GM12801 (cell line): ENCODE data around the gene KRTAP6-2.

ENCODE experiments used
- TF ChIP-seq, protein P1 (sequence below): IDR thresholded peaks from one replicate; pipeline ENCODE4 v1.5.1; 2011; ENCODE audit warnings: control low read depth; ENCODE audit not compliant: insufficient read length; ENCODE audit errors: extremely low read depth

Gene KRTAP6-2

DNA sequence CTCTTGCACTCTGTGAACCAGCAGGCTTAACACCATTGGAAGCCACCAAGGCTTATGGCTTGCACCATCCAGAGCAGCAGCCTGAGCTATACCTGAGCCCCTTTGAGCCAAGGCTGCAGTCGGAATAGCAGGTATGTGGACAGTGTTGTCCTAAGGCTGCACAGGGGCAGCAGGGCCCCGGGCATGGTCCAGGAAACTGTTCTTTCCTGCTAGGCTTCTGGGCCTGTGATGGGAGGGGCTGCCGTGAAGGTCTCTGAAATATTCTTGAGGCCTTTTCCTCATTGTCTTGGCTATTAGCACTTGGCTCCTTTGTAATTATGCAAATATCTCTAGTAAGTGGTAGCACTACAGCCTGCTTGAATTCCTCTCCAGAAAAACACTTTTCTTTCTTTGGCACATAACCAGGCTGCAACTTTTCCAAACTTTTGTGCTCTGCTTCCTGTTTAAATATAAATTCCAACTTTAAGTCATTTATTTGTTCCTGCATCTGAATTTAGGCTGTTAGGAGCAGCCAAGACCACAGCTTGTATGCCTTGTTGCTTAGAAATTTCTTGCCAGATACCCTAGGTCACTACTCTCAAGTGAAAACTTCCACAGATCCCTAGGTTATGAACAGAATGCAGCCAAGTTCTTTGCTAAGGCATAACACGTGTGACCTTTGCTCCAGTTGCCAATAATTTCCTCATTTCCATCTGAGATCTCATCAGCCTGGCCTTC lies 26.9 kb upstream of the KRTAP6-2 start:
- TF ChIP-seq, protein P1, sequence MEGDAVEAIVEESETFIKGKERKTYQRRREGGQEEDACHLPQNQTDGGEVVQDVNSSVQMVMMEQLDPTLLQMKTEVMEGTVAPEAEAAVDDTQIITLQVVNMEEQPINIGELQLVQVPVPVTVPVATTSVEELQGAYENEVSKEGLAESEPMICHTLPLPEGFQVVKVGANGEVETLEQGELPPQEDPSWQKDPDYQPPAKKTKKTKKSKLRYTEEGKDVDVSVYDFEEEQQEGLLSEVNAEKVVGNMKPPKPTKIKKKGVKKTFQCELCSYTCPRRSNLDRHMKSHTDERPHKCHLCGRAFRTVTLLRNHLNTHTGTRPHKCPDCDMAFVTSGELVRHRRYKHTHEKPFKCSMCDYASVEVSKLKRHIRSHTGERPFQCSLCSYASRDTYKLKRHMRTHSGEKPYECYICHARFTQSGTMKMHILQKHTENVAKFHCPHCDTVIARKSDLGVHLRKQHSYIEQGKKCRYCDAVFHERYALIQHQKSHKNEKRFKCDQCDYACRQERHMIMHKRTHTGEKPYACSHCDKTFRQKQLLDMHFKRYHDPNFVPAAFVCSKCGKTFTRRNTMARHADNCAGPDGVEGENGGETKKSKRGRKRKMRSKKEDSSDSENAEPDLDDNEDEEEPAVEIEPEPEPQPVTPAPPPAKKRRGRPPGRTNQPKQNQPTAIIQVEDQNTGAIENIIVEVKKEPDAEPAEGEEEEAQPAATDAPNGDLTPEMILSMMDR = no peak

DNA sequence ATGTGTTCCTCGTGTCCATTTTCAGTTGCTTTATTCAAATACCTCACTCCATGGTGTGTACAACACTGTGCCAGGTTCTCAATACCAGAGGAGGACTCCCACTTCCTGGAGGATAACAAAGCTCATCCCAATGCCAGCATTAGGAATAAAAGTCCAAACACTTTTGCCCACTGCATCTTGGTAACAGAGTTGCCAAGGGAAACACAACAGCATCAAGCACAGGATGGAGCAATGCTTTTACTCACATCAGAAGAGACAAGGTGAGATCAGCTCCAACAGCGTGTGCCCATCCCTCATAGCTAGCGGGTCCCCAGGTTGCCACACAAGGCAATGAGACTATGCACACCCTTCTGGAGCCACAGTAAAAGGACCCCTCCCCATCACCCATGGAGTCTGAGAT lies 24.7 kb upstream of the KRTAP6-2 start:
- TF ChIP-seq, protein P1 = no peak

DNA sequence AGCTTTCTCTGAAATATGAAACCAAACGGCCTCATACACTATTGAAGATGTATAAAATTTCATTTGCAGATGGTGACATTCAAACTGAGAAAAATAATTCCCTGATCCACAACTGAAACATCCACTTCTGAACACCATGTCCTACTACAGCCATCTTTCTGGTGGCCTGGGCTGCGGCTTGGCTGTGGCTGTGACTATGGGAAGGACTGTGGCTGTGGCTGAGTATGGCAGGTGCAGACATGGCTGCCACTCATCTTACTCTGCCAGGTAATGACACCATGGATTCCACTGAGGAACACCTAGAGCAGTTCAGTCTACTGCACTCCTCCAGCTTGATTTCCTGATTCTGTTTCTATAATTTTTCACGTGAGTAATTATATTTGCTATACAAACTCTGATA lies 21.8 kb upstream of the KRTAP6-2 start, which contains the start of gene KRTAP20-4:
Gene KRTAP20-4 (plus strand): TSS at position 106 of the 400 bp plus-strand sequence.
- TF ChIP-seq, protein P1 = no peak

DNA sequence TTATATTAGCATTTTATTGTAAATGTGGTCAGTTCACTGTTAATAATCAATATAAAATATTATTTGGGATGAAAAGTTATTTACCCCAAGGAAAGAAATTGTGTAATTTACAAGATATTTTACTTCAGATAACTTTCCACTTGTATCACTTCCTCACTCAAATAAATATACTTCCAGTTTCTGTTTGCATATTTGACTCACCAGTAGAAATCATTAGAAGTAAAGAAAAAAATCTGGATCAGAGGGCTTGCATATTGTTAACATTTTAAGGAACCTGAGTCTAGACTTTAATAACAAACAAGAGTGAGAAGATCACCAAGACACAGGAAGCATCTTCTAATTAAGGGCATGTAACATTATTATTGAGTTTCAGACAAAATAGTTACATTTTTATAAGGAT lies 21.4 kb upstream of the KRTAP6-2 start:
- TF ChIP-seq, protein P1 = no peak

DNA sequence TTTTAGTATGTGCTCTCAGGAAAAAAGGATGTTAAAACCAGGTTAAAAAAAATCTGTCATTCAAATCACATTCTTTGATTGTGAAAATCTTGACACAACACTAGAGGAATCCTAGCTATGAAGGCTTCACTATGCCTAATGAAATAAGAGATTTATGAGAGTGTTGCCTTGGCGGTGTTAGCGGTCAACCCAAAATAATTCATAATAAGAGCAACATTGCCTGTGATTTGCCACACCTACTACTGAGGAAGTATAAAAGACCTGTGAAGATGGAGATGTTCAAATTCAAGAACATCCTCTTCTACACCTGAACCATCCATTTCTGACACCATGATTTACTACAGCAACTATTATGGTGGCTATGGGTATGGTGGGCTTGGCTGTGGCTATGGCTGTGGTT lies 17.4 kb upstream of the KRTAP6-2 start, which contains the start of gene KRTAP20-1:
Gene KRTAP20-1 (plus strand): TSS at position 301 of the 400 bp plus-strand sequence. CDS start 30 bp downstream, at position 331.
- TF ChIP-seq, protein P1 = no peak

DNA sequence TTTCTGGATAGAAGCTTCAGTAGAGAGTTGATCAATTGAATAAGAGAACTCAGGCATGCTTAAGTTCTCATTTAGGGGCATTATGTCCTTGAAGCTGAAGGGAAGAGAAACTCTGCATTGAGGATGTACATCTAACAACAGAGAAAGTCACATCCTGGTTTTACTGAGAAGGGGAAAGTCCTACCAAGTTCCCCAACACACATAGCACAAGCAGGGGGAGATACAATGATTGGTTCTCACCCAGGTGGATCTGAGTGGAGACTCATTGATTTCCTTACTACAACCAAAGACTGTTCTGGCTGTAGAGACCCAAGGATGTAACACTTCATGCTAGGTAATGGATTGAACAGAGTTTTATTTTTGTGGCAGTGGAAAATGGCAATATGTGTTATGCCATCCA lies 16.5 kb upstream of the KRTAP6-2 start:
- TF ChIP-seq, protein P1 = no peak

DNA sequence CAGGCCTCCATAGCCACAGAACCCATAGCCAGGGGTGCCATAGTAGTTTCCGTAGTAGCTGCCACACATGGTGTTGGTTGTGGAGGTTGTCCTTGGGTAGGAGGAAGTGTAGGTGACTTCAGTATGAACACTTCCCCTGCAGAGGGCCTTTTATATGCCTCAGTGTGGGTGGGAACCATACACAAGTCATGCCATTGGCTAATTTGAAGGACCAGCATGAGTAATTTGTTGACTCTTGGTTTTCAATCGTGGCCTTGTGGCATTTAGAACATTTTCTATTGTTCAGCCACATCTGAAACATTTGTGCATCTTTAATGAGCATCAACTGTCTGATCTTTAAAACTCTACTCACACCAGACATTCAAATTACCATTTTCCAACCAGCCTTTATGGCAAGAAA lies 15.1 kb upstream of the KRTAP6-2 start, which contains the start of gene KRTAP6-1:
Gene KRTAP6-1 (minus strand): TSS at position 95 of the 400 bp plus-strand sequence. CDS start 26 bp downstream, at position 69.
- TF ChIP-seq, protein P1 = no peak
